ENCODE results near the gene DPP3. TPM values are rescaled to one million over a fixed set of nuclear protein-coding genes. Genes with fewer than 3 reads are reported as not detected.
A peak's percentile ranks its signal among the peaks of the same experiment; 100 is the strongest.
"Not testable (repeated sequence)": the region's sequence is repeated elsewhere in the genome, so short reads cannot be mapped to it uniquely, and the experiment has no call there.

The DPP3 gene
- total RNA-seq, 1 donor from 2014 or later: 32.7 TPM

- no peak for TF ChIP-seq CTCF (IDR thresholded peaks at IDR 0.05)
- Histone ChIP-seq H3K4me3 (no peak overlapping the region), H3K9me3 (no peaks in the 10 kb centered on the region), H3K36me3 (no peaks in the 10 kb centered on the region), H3K27ac (no peak overlapping the region), H3K27me3 (ENCODE audit: low read depth) (no peaks in the 10 kb centered on the region), H3K4me1 (no peaks in the 10 kb centered on the region)
- DNase-seq: no peak
- ATAC-seq: no peak
- intact Hi-C loops (cut with DNase I): no loop called here
Measured at GRCh38 chr11:66459138-66459778, 21.0 kb upstream of the DPP3 start.

GRCh38 chr11:66462010-66462409 lies 18.2 kb upstream of the DPP3 start:
- Histone ChIP-seq H3K27ac (no peak overlapping the region), H3K9me3 (no peaks in the 10 kb centered on the region), H3K4me3 (no peak overlapping the region), H3K4me1 (peaks cover 7% of the 10 kb centered on the region), H3K36me3 (no peaks in the 10 kb centered on the region), H3K27me3 (ENCODE audit: low read depth) (no peaks in the 10 kb centered on the region)
- intact Hi-C loops (cut with DNase I): no loop called here
- no peak for ATAC-seq
- DNase-seq: no peak
- no peak for TF ChIP-seq CTCF (IDR thresholded peaks at IDR 0.05)

GRCh38 chr11:66462911-66463310 lies 17.3 kb upstream of the DPP3 start:
- intact Hi-C loops (cut with DNase I): no loop called here
- Histone ChIP-seq H3K4me1 (peaks cover 14% of the 10 kb centered on the region), H3K27me3 (ENCODE audit: low read depth) (no peaks in the 10 kb centered on the region), H3K36me3 (no peaks in the 10 kb centered on the region), H3K9me3 (no peaks in the 10 kb centered on the region), H3K27ac (no peak overlapping the region), H3K4me3 (no peak overlapping the region)
- no peak for ATAC-seq
- TF ChIP-seq CTCF (IDR thresholded peaks at IDR 0.05): no peak
- DNase-seq: no peak

GRCh38 chr11:66464116-66464515 lies 16.1 kb upstream of the DPP3 start:
- intact Hi-C loops (cut with DNase I); H3K27me3 ChIP-seq (ENCODE audit: low read depth); H3K4me3 ChIP-seq; H3K36me3 ChIP-seq; H3K9me3 ChIP-seq; H3K27ac ChIP-seq; ATAC-seq; DNase-seq: not testable (repeated sequence)
- H3K4me1 ChIP-seq: peaks cover 25% of the 10 kb centered on the region

GRCh38 chr11:66464916-66465315 lies 15.3 kb upstream of the DPP3 start:
- Histone ChIP-seq H3K9me3 (no peaks in the 10 kb centered on the region), H3K4me1 (peaks cover 25% of the 10 kb centered on the region), H3K4me3 (no peak overlapping the region), H3K27ac (no peak overlapping the region), H3K27me3 (ENCODE audit: low read depth) (no peaks in the 10 kb centered on the region), H3K36me3 (no peaks in the 10 kb centered on the region)
- ATAC-seq (no peak), DNase-seq (no peak)
- intact Hi-C loops (cut with DNase I): no loop called here
- no peak for TF ChIP-seq CTCF (IDR thresholded peaks at IDR 0.05)

- no peak for TF ChIP-seq CTCF (IDR thresholded peaks at IDR 0.05)
- Histone ChIP-seq H3K36me3 (peaks cover 3% of the 10 kb centered on the region), H3K4me1 (peaks cover 25% of the 10 kb centered on the region), H3K4me3 (peak overlapping the region; percentile 70), H3K27ac (peak overlapping the region; percentile 44), H3K9me3 (no peaks in the 10 kb centered on the region), H3K27me3 (ENCODE audit: low read depth) (no peaks in the 10 kb centered on the region)
- DNase-seq: no peak
- intact Hi-C loops (cut with DNase I): no loop called here
- no peak for ATAC-seq
Measured at GRCh38 chr11:66465373-66466224, 14.6 kb upstream of the DPP3 start.
